HL-60 (cell line): ENCODE measurements around the gene PRELP.

Experiments used
- DNase-seq, 2 experiments: peaks; one replicate each; pipeline ENCODE4 v3.0.0-alpha.2; 2010 to 2020; ENCODE audit warnings: low read depth in 1 of 2, low spot score in 1 of 2
- H3K27ac ChIP-seq: fragments of 250-450 bp; sonication (Bioruptor Pico); replicated peaks from 2 replicates; pipeline ENCODE4 v1.5.1; 2020; ENCODE audit warnings: mild to moderate bottlenecking, moderate library complexity
- H3K27me3 ChIP-seq: fragments of 250-450 bp; sonication (Bioruptor Pico); 2 replicates; pipeline ENCODE4 v1.5.1; 2021; ENCODE audit warnings: mild to moderate bottlenecking, moderate library complexity; ENCODE audit not compliant: insufficient read depth, poor library complexity, severe bottlenecking
- H3K4me3 ChIP-seq: replicated peaks from 2 replicates; pipeline ENCODE4 v1.5.1; 2011; ENCODE audit warnings: mild to moderate bottlenecking, control low read depth, low read length; ENCODE audit not compliant: insufficient read depth
- CTCF ChIP-seq: IDR thresholded peaks from one replicate; pipeline ENCODE4 v1.5.1; 2011; ENCODE audit warnings: low read length, control low read depth, inconsistent platforms; ENCODE audit not compliant: insufficient read depth
- GABPA ChIP-seq: IDR thresholded peaks from 2 replicates; pipeline ENCODE4 v1.6.1; 2012; ENCODE audit warnings: low read depth
- POLR2AphosphoS5 ChIP-seq: IDR thresholded peaks from 2 replicates; pipeline ENCODE4 v1.6.1; 2012; ENCODE audit warnings: low read depth
- REST ChIP-seq: IDR thresholded peaks from 2 replicates; pipeline ENCODE4 v1.6.1; 2012; ENCODE audit warnings: low read depth; ENCODE audit not compliant: insufficient replicate concordance
- SPI1 ChIP-seq: IDR thresholded peaks from 2 replicates; pipeline ENCODE4 v1.6.1; 2012; ENCODE audit warnings: low read depth, mild to moderate bottlenecking, borderline replicate concordance

The PRELP gene

GRCh38 chr1:203520315-203520714, 44.7 kb downstream of the PRELP start:
- no peak for TF ChIP-seq SPI1
- no peak for TF ChIP-seq GABPA
- TF ChIP-seq CTCF: no peak
- no peak for TF ChIP-seq POLR2AphosphoS5
- no peak for TF ChIP-seq REST
- Histone ChIP-seq H3K27me3 (no peaks in the 10 kb centered on the region), H3K4me3 (no peak overlapping the region), H3K27ac (no peak overlapping the region)
- peak in 1 of 2 experiments; percentile 18 for DNase-seq

- Histone ChIP-seq H3K27me3 (no peaks in the 10 kb centered on the region), H3K4me3 (no peak overlapping the region), H3K27ac (no peak overlapping the region)
- DNase-seq: no peak
- TF ChIP-seq GABPA: no peak
- TF ChIP-seq POLR2AphosphoS5: no peak
- TF ChIP-seq REST: no peak
- TF ChIP-seq SPI1: no peak
- no peak for TF ChIP-seq CTCF
Measured at GRCh38 chr1:203521074-203521794, 45.6 kb downstream of the PRELP start.

GRCh38 chr1:203521812-203522211, 46.2 kb downstream of the PRELP start:
- TF ChIP-seq CTCF (no peak), REST (no peak), SPI1 (no peak), GABPA (no peak), POLR2AphosphoS5 (no peak)
- Histone ChIP-seq H3K27me3 (no peaks in the 10 kb centered on the region), H3K27ac (no peak overlapping the region), H3K4me3 (no peak overlapping the region)
- no peak for DNase-seq
